Activated naive CD4-positive, alpha-beta T cell treated with anti-CD3 and anti-CD28 coated beads, Interleukin-2, amount 10 ng/mL, durations not matched to agents 7 days and 5 days (primary cell): ENCODE measurements around the gene GALNTL6.

Experiments used
- CTCF ChIA-PET: fragments of 350-600 bp; sonication (Branson Sonifier 250); formaldehyde crosslinking; loops from one replicate; lab custom pipeline; 2021; ENCODE audit warnings: antibody characterized with exemption; lab: Charles Lee
- DNase-seq: peaks from one replicate; pipeline ENCODE4 v3.0.0-alpha.2; 2020
- H3K27ac Mint-ChIP-seq: one replicate; pipeline ENCODE4 v1.8.0; 2021; ENCODE audit warnings: mild to moderate bottlenecking, moderate library complexity, mixed read lengths
- H3K27me3 Mint-ChIP-seq: one replicate; pipeline ENCODE4 v1.8.0; 2021; ENCODE audit warnings: mild to moderate bottlenecking, mixed read lengths
- H3K36me3 Mint-ChIP-seq: one replicate; pipeline ENCODE4 v1.8.0; 2021; ENCODE audit warnings: mixed read lengths
- H3K4me1 Mint-ChIP-seq: one replicate; pipeline ENCODE4 v1.8.0; 2021; ENCODE audit warnings: mixed read lengths
- H3K4me3 Mint-ChIP-seq: one replicate; pipeline ENCODE4 v1.8.0; 2021; ENCODE audit warnings: mild to moderate bottlenecking, moderate library complexity, mixed read lengths
- H3K9me3 Mint-ChIP-seq: one replicate; pipeline ENCODE4 v1.8.0; 2021; ENCODE audit warnings: mixed read lengths

The GALNTL6 gene

DNA sequence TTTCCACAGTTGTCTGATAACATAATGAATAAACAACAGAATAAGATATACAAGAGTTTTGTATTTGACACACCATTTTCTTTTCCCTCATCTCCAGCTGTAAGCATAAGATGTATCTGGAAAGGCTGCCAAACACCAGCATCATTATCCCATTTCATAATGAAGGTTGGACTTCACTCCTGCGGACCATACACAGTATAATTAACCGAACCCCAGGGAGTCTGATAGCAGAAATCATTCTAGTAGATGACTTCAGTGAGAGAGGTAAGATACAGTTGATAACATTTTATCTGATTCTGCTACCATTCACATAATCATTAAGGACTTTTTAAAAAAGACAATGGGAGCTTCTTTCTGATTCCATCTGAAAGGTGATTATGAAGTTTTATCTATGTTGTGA lies 535.2 kb downstream of the GALNTL6 start:
- no peak for DNase-seq
- Mint-ChIP-seq H3K27me3 (no peaks in the 10 kb centered on the region), H3K9me3 (no peaks in the 10 kb centered on the region), H3K36me3 (no peaks in the 10 kb centered on the region), H3K4me3 (no peak overlapping the region), H3K27ac (no peak overlapping the region), H3K4me1 (no peaks in the 10 kb centered on the region)
- CTCF ChIA-PET, result no interaction called here

DNA sequence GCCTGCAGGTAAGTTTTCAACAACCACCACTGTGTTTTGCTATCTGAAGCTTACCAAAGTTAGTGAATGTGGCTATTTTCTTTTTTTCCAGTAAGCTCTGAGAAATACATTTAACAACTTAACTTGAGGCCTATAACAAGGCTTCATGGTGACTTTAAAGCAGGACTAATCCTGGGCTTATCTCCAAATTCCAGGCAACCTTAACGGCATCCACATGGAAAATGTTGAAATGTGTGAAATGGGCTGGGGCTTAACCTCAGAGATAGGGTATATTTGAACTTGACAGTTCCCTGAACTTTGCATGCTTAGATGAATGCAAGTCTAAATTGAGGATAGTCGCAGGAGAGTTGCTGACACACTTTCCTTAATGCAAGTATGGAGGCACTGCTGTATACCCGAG lies 539.2 kb downstream of the GALNTL6 start:
- CTCF ChIA-PET, result no interaction called here
- no peaks in the 10 kb centered on the region for H3K4me1 Mint-ChIP-seq
- no peak for DNase-seq
- H3K27me3 Mint-ChIP-seq, result no peaks in the 10 kb centered on the region
- H3K27ac Mint-ChIP-seq, result no peak overlapping the region
- no peaks in the 10 kb centered on the region for H3K9me3 Mint-ChIP-seq
- no peak overlapping the region for H3K4me3 Mint-ChIP-seq
- H3K36me3 Mint-ChIP-seq, result no peaks in the 10 kb centered on the region

DNA sequence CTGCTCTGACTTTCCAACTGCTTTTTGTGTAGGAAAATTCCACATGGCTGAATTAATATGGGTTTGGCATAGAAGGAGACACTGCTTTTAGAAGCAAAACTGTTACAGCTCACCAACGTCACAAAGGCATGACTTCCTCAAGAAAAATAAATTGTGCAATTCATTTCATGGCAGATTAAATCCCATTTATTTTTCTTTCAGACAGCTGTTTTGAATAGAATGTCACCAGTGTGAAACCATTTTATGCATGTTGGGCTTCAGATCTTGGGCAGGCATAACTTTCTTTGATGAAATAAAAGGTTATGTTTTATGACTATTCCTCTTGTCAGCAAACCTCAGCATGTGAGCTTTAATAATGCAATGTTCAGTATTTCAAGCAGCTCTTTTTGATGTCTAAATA lies 542.8 kb downstream of the GALNTL6 start:
- DNase-seq, result no peak
- no peaks in the 10 kb centered on the region for H3K9me3 Mint-ChIP-seq
- no peaks in the 10 kb centered on the region for H3K4me1 Mint-ChIP-seq
- H3K4me3 Mint-ChIP-seq, result no peak overlapping the region
- H3K36me3 Mint-ChIP-seq, result no peaks in the 10 kb centered on the region
- no peaks in the 10 kb centered on the region for H3K27me3 Mint-ChIP-seq
- CTCF ChIA-PET, result no interaction called here
- H3K27ac Mint-ChIP-seq, result no peak overlapping the region

DNA sequence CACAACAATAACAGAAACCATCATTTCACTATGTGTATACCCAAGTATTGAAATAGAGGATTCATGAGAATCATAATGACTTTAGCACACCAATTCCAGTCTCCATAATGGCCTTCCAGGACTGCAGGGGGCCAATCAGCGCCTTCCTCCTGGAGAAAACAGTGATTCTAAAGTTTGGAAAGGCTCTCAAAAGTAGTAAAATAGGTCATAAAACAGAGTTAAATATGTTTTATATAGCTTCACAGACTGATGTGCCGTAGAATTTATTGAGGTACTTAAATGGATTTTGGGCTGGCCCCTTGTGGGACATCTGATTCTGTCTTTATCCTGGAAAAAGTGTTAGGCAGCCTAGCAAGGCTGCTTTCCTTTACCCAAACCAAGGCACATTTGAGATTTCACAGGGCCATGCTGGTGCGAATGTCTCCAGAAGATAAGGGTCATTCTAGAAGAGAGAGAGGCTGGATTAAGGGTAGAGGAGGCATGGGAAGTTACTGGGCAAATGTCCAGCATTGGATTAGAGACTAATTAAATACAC lies 543.9 kb downstream of the GALNTL6 start:
- no peaks in the 10 kb centered on the region for H3K4me1 Mint-ChIP-seq
- no peak for DNase-seq
- no peaks in the 10 kb centered on the region for H3K36me3 Mint-ChIP-seq
- H3K27ac Mint-ChIP-seq, result no peak overlapping the region
- H3K4me3 Mint-ChIP-seq, result no peak overlapping the region
- CTCF ChIA-PET, result no interaction called here
- no peaks in the 10 kb centered on the region for H3K9me3 Mint-ChIP-seq
- H3K27me3 Mint-ChIP-seq, result no peaks in the 10 kb centered on the region

DNA sequence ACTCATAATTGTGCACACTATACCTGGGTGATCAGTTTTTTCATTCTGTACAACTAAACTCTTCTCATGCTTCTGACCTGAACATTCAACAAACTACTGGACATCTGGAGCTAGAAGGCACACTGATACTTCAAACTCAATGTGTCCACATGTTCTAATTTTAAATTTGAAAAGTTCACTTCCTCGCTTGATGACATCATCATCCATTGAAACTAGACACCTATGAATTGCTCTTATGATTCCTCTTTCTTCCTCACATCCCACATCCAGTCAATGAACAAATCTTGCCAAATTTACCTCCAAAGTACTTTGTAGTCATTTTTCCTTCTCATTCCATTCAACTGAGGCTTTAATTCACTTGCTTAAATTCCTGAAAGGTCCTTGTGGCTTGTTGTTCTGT lies 549.4 kb downstream of the GALNTL6 start:
- no peaks in the 10 kb centered on the region for H3K9me3 Mint-ChIP-seq
- no peak for DNase-seq

DNA sequence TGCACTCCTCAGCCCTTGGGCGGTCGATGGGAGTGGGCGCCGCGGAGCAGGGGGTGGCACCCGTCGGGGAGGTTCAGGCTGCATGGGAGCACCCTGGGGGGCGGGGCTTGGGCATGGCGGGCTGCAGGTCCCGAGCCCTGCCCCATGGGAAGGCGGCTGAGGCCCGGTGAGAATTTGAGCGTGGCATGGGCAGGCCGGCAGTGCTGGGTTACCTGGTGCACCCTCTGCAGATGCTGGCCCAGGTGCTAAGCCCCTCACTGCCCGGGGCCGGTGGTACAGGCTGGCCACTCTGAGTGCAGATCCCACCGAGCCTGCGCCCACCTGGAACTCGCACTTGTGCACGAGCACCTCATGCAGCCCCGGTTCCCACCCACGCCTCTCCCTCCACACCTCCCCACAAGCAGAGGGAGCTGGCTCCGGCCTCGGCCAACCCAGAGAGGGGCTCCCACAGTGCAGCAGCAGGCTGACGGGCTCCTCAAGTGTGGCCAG lies 556.3 kb downstream of the GALNTL6 start:
- H3K27ac Mint-ChIP-seq, result no peak overlapping the region
- no peaks in the 10 kb centered on the region for H3K36me3 Mint-ChIP-seq
- CTCF ChIA-PET, result no interaction called here
- no peaks in the 10 kb centered on the region for H3K27me3 Mint-ChIP-seq
- DNase-seq, result no peak
- peaks cover 11% of the 10 kb centered on the region for H3K9me3 Mint-ChIP-seq
- no peak overlapping the region for H3K4me3 Mint-ChIP-seq
- H3K4me1 Mint-ChIP-seq, result no peaks in the 10 kb centered on the region

More for the DNA sequence above, 549.4 kb downstream of the GALNTL6 start:
- Mint-ChIP-seq H3K27me3 (no peaks in the 10 kb centered on the region), H3K27ac (no peak overlapping the region), H3K4me3 (no peak overlapping the region), H3K36me3 (no peaks in the 10 kb centered on the region), H3K4me1 (no peaks in the 10 kb centered on the region)
- CTCF ChIA-PET, result no interaction called here

DNA sequence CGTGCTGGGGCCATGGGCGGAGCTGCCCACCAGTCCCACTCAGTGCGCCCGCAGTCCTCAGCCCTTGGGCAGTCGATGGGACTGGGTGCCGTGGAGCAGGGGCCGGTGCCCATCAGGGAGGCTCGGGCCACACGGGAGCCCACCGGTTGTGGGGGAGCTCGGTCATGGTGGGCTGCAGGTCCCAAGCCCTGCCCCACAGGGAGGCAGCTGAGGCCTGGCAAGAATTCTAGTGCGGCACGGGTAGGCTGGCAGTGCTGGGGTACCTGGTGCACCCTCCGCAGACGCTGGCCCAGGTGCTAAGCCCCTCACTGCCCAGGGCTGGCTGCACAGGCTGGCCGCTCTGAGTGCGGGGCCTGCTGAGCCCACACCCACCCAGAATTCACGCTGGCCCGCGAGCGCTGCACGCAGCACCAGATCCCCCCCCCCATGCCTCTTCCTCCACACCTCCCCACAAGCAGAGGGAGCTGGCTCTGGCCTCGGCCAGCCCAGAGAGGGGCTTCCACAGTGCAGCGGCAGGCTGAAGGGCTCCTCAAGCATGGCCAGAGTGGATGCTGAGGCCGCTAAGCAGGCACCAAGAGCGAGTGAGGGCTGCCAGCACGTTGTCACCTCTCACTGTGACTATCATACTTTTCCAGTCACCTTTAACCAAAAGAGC lies 564.4 kb downstream of the GALNTL6 start:
- no peak for DNase-seq
- Mint-ChIP-seq H3K36me3 (no peaks in the 10 kb centered on the region), H3K4me1 (no peaks in the 10 kb centered on the region), H3K4me3 (no peak overlapping the region), H3K27me3 (no peaks in the 10 kb centered on the region), H3K27ac (no peak overlapping the region), H3K9me3 (peaks cover 10% of the 10 kb centered on the region)
- CTCF ChIA-PET, result no interaction called here

DNA sequence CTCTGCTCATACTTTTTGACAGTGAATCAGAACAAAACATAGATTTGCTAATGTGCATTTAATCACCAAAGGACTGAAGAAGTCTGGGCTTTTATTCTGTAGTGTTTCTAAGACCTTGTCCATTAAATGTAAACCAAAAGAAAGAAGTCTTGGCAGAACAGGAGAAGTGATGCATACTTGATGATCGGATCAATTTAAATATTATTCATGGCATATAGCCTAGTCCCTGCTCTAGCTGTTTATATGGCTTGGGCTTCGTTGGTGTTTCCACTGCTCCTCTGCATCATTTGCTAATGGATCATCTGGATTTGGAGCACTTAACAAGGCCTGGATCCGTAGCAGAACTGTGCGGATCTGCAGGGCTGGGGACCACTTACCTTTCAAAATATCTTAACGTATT lies 566.6 kb downstream of the GALNTL6 start:
- Mint-ChIP-seq H3K4me1 (no peaks in the 10 kb centered on the region), H3K36me3 (no peaks in the 10 kb centered on the region), H3K9me3 (peaks cover 10% of the 10 kb centered on the region), H3K4me3 (no peak overlapping the region), H3K27me3 (no peaks in the 10 kb centered on the region), H3K27ac (no peak overlapping the region)
- CTCF ChIA-PET, result no interaction called here
- no peak for DNase-seq

DNA sequence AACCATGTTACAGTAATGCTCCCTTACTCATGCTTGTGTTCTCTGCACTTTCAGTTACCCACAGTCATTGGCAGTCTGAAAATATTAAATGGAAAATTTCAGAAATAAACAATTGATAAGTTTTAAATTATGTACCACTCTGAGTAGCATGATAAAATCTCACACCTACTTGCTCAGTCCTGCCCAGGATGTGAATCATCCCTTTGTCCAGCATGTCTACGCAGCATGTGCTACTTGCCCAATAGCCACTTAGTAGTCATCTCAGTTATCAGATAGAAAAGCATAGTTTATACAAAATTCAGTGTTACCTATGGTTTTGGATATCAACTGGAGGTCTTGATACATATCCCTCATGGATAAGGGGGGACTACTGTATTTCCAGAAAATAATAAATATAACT lies 577.1 kb downstream of the GALNTL6 start:
- Mint-ChIP-seq H3K36me3 (no peaks in the 10 kb centered on the region), H3K27me3 (no peaks in the 10 kb centered on the region), H3K9me3 (no peaks in the 10 kb centered on the region), H3K4me3 (no peak overlapping the region), H3K27ac (no peak overlapping the region), H3K4me1 (no peaks in the 10 kb centered on the region)
- CTCF ChIA-PET, result no interaction called here
- no peak for DNase-seq

DNA sequence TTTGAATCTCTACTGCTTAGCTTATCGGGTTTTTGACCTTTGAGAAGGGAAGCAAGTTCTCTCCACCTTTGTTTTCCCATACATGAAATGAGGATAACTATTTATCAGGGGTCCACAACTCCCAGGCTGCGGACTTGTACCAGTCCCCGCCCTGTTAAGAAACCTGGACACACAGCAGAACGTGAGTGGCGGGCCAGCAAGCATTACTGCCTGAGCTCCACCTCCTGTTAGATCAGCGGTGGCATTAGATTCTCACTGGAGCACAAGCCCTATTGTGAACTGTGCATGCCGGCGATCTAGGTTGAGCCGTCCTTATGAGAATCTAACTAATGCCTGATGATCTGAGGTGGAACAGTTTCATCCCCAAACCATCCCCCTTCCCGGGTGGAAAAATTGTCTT lies 579.5 kb downstream of the GALNTL6 start:
- CTCF ChIA-PET, result no interaction called here
- Mint-ChIP-seq H3K4me1 (no peaks in the 10 kb centered on the region), H3K36me3 (no peaks in the 10 kb centered on the region), H3K27me3 (no peaks in the 10 kb centered on the region), H3K4me3 (no peak overlapping the region), H3K27ac (no peak overlapping the region), H3K9me3 (no peaks in the 10 kb centered on the region)
- no peak for DNase-seq

DNA sequence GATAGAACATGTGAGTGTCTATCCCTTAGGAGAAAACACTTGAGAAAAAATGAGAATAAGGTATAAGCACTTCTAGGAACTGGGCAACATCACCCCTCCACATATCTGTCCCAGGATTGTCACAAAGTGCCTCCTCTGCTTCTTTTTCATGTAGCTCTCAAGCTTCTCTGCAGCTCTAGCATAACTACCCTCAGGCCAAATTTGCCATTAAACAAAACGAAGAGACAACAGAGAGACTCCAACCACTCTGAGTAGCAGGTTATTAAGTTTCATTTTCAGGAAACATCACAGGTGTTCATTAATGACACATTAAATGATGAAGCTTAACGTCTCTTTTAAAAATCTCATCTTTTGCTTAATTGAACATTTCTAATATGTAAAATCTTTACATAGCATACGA lies 580.0 kb downstream of the GALNTL6 start:
- Mint-ChIP-seq H3K9me3 (no peaks in the 10 kb centered on the region), H3K27ac (no peak overlapping the region), H3K36me3 (no peaks in the 10 kb centered on the region), H3K4me1 (no peaks in the 10 kb centered on the region), H3K27me3 (no peaks in the 10 kb centered on the region), H3K4me3 (no peak overlapping the region)
- DNase-seq, result no peak
- CTCF ChIA-PET, result no interaction called here

DNA sequence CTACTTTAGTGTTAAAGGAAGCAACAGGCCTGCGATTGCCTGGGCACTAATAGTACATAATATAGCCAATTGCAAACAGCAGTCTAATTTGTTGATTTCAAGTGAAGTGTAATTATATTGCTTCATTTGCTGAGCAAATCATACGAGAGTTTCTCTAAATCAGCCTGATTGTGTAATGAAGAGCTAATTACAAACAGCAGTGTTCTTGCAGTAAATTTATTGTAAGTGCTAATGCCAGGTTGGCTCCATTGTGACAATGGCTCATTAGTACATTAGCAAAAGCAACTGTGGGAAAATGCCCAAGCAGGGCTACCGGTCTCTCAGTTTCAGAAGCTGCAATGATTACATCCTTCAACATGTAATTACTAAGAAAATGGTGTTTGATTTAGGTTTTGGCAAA lies 591.5 kb downstream of the GALNTL6 start:
- H3K36me3 Mint-ChIP-seq, result no peaks in the 10 kb centered on the region
- H3K4me1 Mint-ChIP-seq, result no peaks in the 10 kb centered on the region

DNA sequence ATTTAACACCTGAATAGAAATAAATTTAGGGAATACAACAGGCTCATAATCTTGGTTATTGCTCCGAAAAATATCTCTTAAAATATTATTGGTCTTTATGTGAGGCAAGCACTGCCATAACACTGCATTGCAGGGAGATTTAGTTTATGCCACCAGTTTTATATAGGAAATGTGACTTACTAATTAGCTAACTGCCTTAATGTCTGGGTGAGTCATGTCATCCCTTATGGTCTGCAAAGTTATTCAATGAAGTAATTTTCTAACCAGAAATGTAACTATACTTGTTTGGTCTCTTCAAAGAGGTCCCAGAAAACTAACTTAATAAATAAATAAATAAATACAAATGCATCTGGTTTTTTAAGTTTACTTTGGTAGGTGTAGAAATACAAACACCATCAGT lies 597.2 kb downstream of the GALNTL6 start:
- CTCF ChIA-PET, result no interaction called here
- Mint-ChIP-seq H3K27me3 (no peaks in the 10 kb centered on the region), H3K36me3 (no peaks in the 10 kb centered on the region), H3K4me3 (no peak overlapping the region), H3K4me1 (no peaks in the 10 kb centered on the region), H3K27ac (no peak overlapping the region), H3K9me3 (no peaks in the 10 kb centered on the region)
- no peak for DNase-seq

More for the DNA sequence above, 591.5 kb downstream of the GALNTL6 start:
- DNase-seq, result no peak
- Mint-ChIP-seq H3K27me3 (no peaks in the 10 kb centered on the region), H3K27ac (no peak overlapping the region), H3K4me3 (no peak overlapping the region), H3K9me3 (peaks cover 2% of the 10 kb centered on the region)
- CTCF ChIA-PET, result no interaction called here

DNA sequence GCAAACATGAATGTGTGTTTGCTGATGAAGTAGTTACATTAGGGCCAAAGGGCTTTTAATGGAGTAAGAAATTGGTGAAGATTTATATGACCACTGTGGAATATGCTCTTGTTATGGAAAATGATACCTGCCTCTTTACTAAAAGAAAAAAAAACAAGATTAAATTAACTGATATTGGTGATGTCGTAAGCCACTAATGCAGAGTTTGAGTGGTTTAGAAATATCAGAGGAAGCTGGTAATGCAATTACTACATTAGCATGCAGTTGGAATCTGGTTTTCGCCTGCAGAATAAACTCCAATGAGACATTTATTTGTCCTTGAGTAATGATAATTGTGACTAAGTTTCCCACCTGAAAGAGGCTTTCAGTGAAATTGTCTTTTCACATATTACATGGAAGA lies 597.9 kb downstream of the GALNTL6 start:
- H3K27ac Mint-ChIP-seq, result no peak overlapping the region
- no peaks in the 10 kb centered on the region for H3K36me3 Mint-ChIP-seq
- no peaks in the 10 kb centered on the region for H3K27me3 Mint-ChIP-seq
- H3K9me3 Mint-ChIP-seq, result no peaks in the 10 kb centered on the region
- no peak for DNase-seq
- no peaks in the 10 kb centered on the region for H3K4me1 Mint-ChIP-seq
- H3K4me3 Mint-ChIP-seq, result no peak overlapping the region
- CTCF ChIA-PET, result no interaction called here

DNA sequence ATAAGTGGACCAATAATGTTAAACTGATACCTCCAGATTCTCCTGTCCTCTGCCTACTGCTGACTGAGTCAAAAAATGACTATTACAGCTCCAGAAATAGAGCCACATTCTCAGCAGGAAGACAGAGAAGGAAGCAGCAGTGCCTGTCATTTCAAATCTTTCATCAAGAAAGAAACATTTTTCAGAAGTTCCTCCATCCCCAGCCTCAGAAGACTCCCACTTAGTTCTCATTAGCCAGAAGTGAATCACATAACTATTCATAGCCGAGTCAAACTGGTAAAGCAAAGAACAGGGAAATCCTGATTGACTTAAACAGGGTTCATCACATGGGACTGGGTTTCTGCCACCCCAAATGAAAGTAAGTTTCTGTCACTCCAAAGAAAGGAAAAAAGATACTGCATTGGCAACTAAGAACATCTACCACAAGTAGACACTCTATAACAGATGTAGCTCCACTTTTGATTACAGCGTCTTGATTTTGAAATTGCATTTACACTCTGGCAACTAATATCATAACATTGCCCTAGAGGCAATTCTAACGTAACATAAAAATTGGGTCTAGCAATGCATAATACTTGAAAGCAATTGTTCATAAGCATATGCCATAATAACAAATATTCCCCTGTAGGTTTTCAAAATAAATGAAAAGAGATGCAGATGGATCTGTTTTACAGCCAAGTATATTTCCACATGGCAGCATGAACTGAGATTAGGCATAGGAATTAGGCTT lies 599.8 kb downstream of the GALNTL6 start:
- Mint-ChIP-seq H3K4me3 (no peak overlapping the region), H3K27me3 (no peaks in the 10 kb centered on the region), H3K4me1 (no peaks in the 10 kb centered on the region), H3K9me3 (no peaks in the 10 kb centered on the region), H3K27ac (no peak overlapping the region), H3K36me3 (no peaks in the 10 kb centered on the region)
- no peak for DNase-seq
- CTCF ChIA-PET, result no interaction called here
